Measurements from ENCODE around the gene TASOR.
A peak's percentile ranks its signal among the peaks of the same experiment; 100 is the strongest.

The TASOR gene

DNA sequence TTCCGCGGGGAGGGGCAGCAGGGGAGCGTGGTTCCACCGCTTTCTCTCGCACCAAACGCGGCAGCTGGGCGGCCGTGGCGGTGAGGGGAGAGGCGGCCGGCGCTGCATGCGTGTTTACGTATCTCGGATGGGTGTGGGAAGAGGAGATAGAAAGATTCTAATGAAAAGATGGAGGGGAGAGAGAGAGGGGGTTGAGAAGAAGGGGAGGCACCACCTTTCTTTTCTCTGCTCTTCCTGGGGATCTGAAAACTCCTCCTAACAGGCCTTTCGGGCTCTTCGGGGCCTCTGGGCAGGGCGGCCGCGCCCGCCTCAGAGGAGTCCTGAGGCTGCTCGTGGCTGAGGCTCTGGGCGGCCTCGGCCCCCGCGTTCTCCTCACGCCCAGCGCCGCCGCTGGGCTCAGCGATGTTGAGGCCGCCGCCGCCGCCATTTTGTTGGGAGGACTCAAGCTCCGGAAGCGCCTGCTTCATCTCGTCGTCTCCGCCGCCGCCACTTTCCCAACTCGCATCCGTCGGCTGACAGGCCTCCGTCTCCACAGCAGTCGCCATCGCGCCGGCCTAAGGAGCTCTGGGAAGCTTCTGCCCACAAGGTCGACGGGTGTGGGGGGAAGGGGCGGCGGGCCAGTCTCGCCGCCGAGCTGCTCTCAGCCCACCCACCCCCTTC is 473 bp downstream of the TASOR start:
- DNase-seq (ENCODE audit: low read depth) = peak; percentile 72

DNA sequence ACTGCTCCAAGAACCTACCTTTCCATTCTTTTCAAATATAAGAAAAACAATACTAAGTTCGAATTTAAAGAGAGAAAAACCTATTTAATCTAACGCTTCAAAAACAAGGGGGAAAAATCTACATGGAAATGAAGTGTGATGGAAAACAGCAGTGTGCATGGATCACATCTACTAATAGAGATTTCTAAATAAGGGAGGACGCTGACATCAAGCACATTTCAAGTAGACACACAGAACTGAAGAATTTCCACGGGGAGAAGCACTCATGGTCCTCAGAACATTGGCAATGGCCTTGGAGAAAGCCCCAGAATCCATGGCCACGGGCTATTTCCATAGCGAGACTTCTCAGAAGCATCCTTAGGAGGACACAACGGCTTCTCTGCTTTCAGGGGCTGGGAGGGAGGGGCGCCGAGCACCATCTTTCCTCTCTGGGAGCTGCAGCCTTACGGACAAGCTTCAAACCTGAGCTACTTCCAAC is 1.0 kb downstream of the TASOR start:
- DNase-seq (ENCODE audit: low read depth) = no peak

DNA sequence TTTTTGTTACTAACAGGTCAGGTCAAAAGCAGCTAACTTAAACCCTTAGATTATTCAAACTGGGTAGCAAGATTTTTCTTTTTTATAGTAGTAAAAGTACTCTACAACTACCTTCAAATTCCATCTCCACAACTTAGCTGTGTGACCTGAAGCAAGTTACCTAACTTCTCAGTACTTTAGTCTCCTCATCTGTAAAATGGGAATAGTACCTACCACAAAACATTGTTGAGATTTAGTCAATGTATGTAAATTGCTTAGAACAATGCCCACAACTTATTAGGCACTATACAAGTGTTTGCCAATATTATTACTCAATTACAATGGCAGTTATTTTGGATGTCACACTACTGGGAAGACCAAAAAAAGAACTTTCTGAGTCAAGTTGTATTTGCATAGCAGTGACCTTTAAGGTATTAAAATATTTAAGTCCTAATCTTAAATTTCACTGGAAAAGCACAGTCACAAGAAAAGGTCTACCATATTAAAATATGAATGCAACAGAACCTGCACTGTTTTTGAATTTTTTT is 2.9 kb downstream of the TASOR start:
- no peak for DNase-seq (ENCODE audit: low read depth)

DNA sequence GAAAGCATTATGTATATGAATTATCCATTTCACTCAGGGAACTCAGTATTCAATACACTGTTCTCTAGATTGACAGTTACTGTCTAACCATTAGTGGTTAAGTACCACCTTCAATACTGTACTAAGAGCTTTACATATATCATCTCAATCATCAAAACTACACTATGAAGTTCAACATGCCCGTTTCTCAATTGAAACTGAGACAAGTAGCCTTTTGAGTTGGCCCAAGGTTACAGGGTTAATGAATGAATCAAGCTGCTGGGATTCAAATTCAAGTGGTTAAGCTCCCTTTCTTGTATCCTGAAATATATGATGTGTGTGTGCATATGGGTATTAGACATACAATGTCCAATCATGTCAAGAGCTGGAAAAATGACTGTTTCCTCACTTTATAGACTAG is 5.8 kb downstream of the TASOR start:
- DNase-seq (ENCODE audit: low read depth) = no peak

DNA sequence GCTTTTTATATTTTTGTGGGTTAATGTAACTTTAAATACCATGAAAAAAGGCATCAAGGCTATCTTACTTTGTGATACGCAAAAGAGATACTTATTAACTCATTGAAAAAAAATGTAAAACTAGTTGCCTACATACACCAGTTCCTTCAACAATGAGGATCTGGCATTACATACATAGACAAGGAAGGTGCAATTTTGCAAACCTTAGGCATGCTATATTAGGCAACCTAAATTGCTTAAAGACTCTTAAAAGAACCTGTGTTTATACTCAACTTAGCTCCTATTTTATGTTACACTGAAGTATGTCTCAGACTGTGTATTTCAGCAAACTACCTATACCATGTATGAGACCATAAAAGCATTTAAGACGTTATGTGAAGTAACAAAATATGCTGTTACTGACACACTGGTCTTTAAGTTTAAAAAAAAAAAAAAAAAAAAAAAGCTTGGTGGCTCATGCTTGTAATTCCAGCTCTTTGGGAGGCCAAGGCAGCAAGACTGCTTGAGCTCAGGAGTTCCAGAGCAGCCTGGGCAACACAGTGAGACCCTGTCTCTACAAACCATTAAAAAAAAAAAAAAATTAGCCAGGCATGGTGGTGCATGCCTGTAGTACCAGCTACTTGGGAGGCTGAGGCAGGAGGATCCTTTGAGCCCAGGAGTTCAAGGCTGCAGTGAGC is 9.1 kb downstream of the TASOR start:
- DNase-seq (ENCODE audit: low read depth) = no peak

DNA sequence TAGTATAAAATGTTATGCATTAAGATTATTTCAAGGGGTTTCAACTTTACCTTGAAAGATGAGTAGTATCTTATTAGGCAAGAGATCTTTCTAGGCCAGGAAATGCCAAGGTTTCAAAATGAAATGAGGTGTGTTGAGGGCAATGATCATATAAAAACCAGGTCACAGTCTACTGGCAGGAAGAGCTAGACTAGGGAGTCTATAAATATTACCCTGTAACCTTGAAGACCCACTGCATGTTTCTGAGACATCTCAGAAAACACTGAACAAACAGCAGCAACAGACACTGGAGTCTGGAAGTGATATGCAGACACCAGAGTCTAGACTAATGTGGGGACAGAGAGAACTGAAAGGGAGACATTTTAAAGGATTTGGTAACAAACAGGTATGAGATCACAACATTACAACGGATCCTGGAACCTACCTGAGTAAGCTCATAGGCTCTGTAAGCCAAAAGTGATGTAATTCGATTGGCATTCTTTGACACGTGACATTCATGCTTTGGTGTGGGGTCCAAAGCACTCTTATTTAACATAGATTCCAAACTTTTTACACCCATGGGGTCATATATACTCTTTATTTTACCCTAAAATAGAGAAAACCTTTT is 15.0 kb downstream of the TASOR start:
- DNase-seq (ENCODE audit: low read depth) = no peak

DNA sequence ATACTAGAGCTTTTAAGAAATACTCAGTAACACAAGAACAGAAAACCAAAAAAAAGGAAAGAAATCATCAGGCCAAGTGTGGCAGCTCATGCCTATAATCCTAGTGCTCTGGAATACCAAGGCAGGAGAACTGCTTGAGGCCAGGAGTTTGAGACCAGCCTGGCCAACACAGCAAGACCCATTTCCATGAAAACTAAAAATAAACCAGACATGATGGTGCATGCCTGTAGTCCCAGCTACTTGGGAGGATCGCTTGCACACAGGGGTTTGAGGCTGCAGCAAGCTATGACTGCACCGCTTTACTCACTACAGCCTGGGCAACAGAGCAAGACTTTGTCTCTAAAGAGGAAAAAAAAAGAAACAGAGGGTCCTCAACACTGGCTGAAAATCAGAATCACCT is 18.2 kb downstream of the TASOR start:
- DNase-seq (ENCODE audit: low read depth) = no peak

DNA sequence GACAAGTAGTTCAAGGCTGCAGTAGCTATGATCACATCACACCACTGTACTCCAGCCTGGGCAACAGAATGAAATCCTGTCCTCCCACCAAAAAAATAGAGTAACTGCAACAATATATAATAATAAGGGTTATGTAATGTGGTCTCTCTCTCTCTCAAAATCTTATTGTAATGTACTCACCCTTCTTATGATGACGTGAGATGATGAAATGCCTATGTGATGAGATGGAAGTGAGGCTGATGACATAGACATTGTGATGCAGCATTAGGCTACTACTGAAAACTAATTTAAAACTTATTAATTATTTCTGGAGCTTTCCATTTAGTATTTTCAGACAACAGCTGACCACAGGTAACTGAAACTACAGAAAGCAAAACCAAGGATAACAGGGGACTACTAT is 27.4 kb downstream of the TASOR start:
- DNase-seq (ENCODE audit: low read depth) = no peak

DNA sequence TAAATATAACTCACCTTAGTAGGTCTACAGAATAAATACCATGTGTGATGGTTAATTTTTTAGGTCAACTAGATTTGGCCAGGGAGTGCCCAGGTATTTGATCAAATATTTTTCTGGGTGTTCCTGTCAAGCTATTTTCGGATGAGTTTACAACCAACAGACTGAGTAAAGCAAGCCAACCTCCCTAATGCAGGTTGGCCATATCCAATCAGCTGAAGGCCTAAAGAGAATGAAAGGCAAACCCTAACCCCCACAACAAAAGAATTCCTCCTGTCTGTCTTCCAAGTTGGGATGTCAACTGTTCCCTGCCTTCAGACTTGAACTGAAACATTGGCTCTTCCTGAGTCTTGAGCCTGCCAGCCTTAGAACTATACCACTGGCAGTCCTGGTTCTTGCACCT is 28.6 kb downstream of the TASOR start:
- DNase-seq (ENCODE audit: low read depth) = no peak

DNA sequence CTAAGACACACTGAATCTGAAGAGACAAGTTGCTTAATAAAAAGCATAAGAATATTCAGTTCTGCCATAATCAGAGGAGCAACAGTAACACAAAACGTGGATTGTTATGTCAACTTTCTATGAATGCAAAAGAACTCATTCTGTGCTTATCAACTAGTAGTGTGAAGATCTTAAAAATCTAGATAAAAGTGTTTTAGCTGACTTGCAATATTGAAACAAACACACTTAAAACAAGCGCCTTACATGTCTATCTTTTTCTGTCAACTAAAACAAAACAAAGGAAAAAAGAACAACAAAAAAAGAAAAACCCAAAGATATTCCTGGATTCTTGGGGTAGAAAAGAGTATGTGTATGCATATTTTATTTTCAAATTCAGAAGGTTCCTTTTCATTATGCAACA is 37.7 kb downstream of the TASOR start:
- no peak for DNase-seq (ENCODE audit: low read depth)

DNA sequence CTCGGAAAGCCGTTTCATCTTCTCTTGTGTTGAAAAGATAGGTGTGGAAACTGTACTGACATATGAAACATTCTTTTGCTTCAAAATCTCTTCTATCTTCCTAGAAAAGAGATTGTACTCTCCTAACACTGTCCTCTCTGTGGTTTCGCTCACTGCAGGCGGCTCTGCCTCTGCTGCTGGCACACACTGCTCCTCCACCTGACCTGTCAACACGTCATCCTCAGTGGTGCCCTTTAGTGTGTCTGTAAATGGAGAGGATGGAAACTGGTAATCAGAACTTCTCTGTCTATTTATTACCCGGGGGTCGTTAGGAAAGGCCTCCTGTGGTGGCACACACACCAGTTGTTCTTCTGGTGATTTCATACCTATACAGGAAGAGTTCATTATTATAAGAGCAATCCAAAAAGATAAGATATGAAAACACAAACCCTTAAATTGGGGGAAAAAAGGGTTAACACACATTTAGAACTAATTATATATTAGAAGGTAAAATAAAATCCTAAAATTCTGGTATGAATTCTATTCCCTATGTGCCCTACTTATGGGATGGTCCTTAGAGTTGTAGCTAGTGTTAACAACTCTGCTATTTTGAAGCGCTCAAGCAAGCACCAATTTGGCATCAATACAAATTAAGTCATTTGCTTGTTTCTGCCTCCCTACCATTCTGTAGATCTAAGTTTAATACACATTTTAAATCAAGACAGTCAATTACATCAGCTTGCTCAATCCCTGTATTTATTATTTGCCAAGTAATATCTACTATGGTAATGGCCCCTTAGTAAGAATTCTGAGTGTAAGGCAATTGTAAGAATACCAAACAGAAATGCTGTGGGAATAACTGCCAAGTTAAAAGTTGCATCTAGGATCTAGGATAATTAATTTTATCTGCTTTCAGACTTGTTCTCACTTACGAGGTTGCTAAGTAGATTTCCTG is 49.2 kb downstream of the TASOR start:
- no peak for DNase-seq (ENCODE audit: low read depth)
